ENCODE results near the gene PKP4. TPM values are rescaled to one million over a fixed set of nuclear protein-coding genes. Genes with fewer than 3 reads are reported as not detected.
A peak's percentile ranks its signal among the peaks of the same experiment; 100 is the strongest.
"Not testable (repeated sequence)": the region's sequence is repeated elsewhere in the genome, so short reads cannot be mapped to it uniquely, and the experiment has no call there.

Gene PKP4
- polyA plus RNA-seq, 1 experiment = 24.9 TPM

DNA sequence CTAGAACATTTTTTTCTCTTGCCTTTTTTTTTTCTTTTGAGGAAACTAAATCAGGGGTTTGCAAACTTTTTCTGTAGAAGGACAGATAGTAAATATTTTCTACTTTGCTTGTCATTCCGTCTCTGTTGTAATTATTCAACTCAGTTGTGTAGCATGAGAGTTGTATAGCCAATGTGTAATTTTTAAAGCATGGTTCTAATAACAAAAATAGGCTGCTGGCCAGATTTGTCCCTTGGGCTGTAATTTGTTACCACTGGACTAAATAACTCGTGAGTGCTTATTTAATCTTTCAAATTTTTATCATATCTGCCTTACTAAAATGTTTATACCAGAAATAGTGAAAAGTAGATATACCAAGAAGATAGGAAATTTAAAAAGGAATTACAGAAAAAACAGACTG is 43.2 kb upstream of the PKP4 start:
- H3K27me3 ChIP-seq (ENCODE audit: control insufficient read depth, insufficient read depth, low read length) = no peaks in the 10 kb centered on the region
- H3K9me3 ChIP-seq (ENCODE audit: control insufficient read depth, insufficient read depth, low read length) = peaks cover 8% of the 10 kb centered on the region
- CTCF ChIA-PET = interaction anchor here (0.9 to 1.1 kb wide), 2 partner anchors 43 to 340 kb away, joined by 3 read pairs; partner anchors contain the start of genes CCDC148 and PKP4
- no peak overlapping the region for H3K4me3 ChIP-seq (ENCODE audit: low read depth, low read length)
- no peak for DNase-seq (ENCODE audit: low read depth, low spot score)
- no peak overlapping the region for H3K27ac ChIP-seq (ENCODE audit: low read depth, low read length)
- POLR2A ChIA-PET = interaction anchor here (1.0 kb wide), 1 partner anchor 45 kb away, joined by 3 read pairs; no protein-coding TSS in a partner anchor
- TF ChIP-seq, protein P1, sequence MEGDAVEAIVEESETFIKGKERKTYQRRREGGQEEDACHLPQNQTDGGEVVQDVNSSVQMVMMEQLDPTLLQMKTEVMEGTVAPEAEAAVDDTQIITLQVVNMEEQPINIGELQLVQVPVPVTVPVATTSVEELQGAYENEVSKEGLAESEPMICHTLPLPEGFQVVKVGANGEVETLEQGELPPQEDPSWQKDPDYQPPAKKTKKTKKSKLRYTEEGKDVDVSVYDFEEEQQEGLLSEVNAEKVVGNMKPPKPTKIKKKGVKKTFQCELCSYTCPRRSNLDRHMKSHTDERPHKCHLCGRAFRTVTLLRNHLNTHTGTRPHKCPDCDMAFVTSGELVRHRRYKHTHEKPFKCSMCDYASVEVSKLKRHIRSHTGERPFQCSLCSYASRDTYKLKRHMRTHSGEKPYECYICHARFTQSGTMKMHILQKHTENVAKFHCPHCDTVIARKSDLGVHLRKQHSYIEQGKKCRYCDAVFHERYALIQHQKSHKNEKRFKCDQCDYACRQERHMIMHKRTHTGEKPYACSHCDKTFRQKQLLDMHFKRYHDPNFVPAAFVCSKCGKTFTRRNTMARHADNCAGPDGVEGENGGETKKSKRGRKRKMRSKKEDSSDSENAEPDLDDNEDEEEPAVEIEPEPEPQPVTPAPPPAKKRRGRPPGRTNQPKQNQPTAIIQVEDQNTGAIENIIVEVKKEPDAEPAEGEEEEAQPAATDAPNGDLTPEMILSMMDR (IDR thresholded peaks at IDR 0.05; ENCODE audit: low read depth, low read length) = no peak

DNA sequence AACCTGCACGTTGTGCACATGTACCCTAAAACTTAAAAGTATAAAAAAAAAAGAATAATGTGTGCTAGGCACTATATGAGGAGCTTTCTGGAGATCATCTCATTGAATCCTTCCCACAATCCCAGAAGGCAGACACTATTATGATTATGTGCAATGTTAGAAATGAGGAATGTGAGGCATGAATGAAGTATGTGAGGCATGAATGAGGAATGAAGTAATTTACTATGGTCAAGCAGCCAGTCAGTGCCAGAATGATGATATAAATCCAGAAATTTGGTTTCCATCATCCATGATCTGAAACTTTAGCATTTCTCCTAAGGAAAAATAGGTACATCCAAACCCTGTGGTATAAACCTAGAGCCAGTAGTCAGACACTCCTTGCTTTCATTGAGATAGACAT is 42.2 kb upstream of the PKP4 start:
- Histone ChIP-seq H3K4me3 (ENCODE audit: low read depth, low read length) (no peak overlapping the region), H3K27ac (ENCODE audit: low read depth, low read length) (no peak overlapping the region), H3K27me3 (ENCODE audit: control insufficient read depth, insufficient read depth, low read length) (no peaks in the 10 kb centered on the region), H3K9me3 (ENCODE audit: control insufficient read depth, insufficient read depth, low read length) (peaks cover 8% of the 10 kb centered on the region)
- CTCF ChIA-PET = interaction anchor here (0.9 to 1.0 kb wide), 2 partner anchors 42 to 340 kb away, joined by 3 read pairs; partner anchors contain the start of genes CCDC148 and PKP4
- TF ChIP-seq, protein P1 (IDR thresholded peaks at IDR 0.05; ENCODE audit: low read depth, low read length) = no peak
- peak; percentile 13 for DNase-seq (ENCODE audit: low read depth, low spot score)
- POLR2A ChIA-PET = no interaction called here

DNA sequence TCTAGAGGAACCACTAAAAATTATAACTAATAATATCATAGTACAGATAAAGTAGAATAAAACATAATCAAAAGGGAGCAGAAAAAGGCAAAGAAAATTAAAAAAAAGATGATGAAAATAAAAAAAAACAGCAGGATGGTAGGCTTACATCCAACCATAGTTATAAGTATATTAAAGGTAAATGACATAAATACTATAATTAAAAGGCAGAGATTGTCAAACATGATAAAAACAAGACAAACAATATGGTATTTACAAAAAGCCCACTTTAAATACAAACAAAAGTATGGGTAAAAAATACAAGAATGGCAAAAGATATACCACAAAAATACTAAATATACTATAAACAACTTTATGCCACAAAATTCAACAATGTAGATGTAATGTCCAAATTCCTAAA is 24.6 kb upstream of the PKP4 start:
- no peak for DNase-seq (ENCODE audit: low read depth, low spot score)
- ChIA-PET POLR2A (no interaction called here), CTCF (no interaction called here)

DNA sequence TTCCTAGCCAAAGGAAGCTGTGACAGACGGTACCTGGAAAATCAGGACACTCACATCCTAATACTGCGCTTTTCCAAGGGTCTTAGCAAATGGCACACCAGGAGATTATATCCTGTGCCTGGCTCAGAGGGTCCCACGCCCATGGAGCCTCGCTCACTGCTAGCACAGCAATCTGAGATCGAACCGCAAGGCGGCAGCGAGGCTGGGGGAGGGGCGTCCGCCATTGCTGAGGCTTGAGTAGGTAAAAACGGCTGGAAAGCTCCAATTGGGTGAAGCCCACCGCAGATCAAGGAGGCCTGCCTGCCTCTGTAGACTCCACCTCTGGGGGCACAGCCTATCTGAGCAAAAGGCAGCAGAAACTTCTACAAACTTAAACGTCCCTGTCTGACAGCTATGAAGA is 23.0 kb upstream of the PKP4 start:
- CTCF ChIA-PET; H3K27me3 ChIP-seq (ENCODE audit: control insufficient read depth, insufficient read depth, low read length); DNase-seq (ENCODE audit: low read depth, low spot score); H3K27ac ChIP-seq (ENCODE audit: low read depth, low read length); H3K9me3 ChIP-seq (ENCODE audit: control insufficient read depth, insufficient read depth, low read length); H3K4me3 ChIP-seq (ENCODE audit: low read depth, low read length); POLR2A ChIA-PET: not testable (repeated sequence)

More for the DNA sequence above, 24.6 kb upstream of the PKP4 start:
- Histone ChIP-seq H3K9me3 (ENCODE audit: control insufficient read depth, insufficient read depth, low read length) (peaks cover 7% of the 10 kb centered on the region), H3K4me3 (ENCODE audit: low read depth, low read length) (no peak overlapping the region), H3K27ac (ENCODE audit: low read depth, low read length) (no peak overlapping the region), H3K27me3 (ENCODE audit: control insufficient read depth, insufficient read depth, low read length) (no peaks in the 10 kb centered on the region)
- TF ChIP-seq, protein P1 (IDR thresholded peaks at IDR 0.05; ENCODE audit: low read depth, low read length) = no peak

DNA sequence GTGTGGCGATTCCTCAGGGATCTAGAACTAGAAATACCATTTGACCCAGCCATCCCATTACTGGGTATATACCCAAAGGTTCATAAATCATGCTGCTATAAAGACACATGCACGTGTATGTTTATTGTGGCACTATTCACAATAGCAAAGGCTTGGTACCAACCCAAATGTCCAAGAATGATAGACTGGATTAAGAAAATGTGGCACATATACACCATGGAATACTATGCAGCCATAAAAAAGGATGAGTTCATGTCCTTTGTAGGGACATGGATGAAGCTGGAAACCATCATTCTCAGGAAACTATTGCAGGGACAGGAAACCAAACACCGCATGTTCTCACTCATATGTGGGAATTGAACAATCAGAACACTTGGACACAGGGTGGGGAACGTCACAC is 17.7 kb upstream of the PKP4 start:
- H3K4me3 ChIP-seq (ENCODE audit: low read depth, low read length); DNase-seq (ENCODE audit: low read depth, low spot score); POLR2A ChIA-PET; H3K27me3 ChIP-seq (ENCODE audit: control insufficient read depth, insufficient read depth, low read length); CTCF ChIA-PET; H3K9me3 ChIP-seq (ENCODE audit: control insufficient read depth, insufficient read depth, low read length); H3K27ac ChIP-seq (ENCODE audit: low read depth, low read length): not testable (repeated sequence)

DNA sequence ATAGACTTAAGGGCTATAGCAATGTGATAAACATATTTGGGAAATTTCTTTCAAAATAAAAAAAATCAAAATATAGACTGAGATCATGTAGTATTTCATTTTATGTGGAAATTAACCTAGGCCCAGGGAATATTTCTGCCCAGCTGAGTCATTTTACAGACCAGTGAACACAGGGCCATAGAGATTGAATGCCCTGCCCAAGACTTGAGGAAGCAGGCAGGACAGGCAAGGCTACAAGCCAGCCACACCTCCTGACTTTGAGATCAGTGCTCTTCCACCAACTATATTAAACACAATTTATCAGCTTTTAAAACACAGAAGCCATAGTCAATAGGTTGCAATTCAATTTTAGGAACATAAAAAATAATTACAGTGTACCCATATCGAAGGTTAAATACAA is 13.1 kb upstream of the PKP4 start:
- ChIA-PET POLR2A (no interaction called here), CTCF (interaction anchor here (1.9 kb wide), 1 partner anchor 310 kb away, joined by 8 read pairs; no protein-coding TSS in a partner anchor)
- no peak for DNase-seq (ENCODE audit: low read depth, low spot score)
- no peaks in the 10 kb centered on the region for H3K9me3 ChIP-seq (ENCODE audit: control insufficient read depth, insufficient read depth, low read length)
- H3K4me3 ChIP-seq (ENCODE audit: low read depth, low read length) = no peak overlapping the region
- H3K27ac ChIP-seq (ENCODE audit: low read depth, low read length) = no peak overlapping the region
- H3K27me3 ChIP-seq (ENCODE audit: control insufficient read depth, insufficient read depth, low read length) = no peaks in the 10 kb centered on the region
- TF ChIP-seq, protein P1 (IDR thresholded peaks at IDR 0.05; ENCODE audit: low read depth, low read length) = no peak

All from AG04450 (cell line).